Middle frontal gyrus (tissue), 1 donor: ENCODE results near the gene PVRIG.
"Not testable (repeated sequence)": the region's sequence is repeated elsewhere in the genome, so short reads cannot be mapped to it uniquely, and the experiment has no call there.

ENCODE experiments used
- DNase-seq: peaks from one replicate; pipeline ENCODE4 v3.0.0-alpha.2; 2015; ENCODE audit warnings: low spot score; ENCODE audit errors: extremely low spot score

PVRIG gene

DNA sequence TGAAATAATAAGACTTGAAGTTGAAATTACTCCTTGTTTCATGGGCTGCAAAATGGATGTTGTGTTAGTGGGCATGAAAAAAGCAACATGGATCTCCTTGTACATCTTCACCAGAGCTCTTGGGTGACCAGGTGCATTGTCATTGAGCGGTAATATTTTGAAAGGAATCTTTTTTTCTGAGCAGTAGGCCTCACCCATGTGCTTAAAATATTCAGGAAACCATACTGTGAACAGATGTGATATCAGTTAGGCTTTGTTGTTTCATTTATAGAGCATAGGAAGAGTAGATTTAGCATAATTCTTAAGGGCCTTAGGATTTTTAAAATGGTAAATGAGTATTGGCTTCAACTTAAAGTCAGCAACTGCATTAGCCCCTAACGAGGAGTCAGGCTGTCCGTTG is 26.8 kb upstream of the PVRIG start:
- no peak for DNase-seq

DNA sequence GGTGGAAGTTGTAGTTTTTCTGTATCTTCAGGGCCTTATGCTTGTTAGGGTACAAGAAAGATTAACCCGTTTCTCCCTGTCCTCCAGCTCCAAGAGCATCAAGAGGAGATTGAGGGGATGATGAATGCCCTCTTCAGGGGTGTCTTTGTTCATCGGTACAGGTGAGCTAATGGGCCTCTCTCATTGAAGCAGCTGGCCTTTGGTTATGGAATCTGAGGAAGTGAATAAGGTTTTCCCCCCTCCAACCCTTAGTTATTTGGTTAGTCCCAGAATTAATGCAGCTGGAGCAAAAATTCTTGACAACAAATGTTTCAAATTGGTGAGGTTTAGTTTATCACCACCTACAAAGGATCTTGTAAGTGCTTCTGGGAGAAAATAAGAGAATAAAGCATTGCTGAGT is 24.5 kb upstream of the PVRIG start:
- DNase-seq, result no peak

DNA sequence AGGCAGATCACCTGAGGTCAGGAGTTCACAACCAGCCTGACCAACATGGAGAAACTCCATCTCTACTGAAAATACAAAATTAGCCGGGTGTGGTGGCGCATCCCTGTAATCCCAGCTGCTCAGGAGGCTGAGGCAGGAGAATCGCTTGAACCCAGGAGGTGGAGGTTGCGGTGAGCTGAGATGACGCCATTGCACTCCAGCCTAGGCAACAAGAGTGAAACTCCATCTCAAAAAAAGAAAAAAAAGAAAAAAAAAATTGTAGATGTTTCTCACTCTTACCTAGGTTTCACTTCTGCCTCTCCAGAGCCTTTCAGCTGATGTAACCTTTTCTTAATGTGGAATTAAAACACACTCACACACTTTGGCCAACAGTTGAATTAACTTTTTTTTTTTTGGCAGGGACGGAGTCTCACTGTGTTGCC is 23.8 kb upstream of the PVRIG start:
- not testable (repeated sequence) for DNase-seq

DNA sequence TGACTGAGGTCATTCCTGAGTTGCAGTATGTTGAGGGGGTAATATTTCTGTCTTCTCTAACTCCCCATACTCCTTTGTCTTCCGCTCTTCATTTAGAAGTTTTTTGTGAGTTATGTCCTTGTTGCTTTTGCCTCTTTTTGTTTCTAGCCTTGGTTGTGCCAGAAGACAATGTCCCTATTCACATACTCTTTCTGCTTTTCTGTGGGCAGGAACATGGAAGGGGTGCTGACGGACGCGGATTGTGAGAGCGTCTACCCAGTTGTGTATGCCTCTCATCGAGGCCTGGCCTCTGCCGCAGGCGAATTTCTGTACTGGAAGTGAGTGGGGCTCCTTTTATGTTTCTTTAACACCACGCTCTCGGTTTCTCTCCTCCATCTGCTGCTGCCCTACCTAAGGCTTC is 21.5 kb upstream of the PVRIG start:
- no peak for DNase-seq

DNA sequence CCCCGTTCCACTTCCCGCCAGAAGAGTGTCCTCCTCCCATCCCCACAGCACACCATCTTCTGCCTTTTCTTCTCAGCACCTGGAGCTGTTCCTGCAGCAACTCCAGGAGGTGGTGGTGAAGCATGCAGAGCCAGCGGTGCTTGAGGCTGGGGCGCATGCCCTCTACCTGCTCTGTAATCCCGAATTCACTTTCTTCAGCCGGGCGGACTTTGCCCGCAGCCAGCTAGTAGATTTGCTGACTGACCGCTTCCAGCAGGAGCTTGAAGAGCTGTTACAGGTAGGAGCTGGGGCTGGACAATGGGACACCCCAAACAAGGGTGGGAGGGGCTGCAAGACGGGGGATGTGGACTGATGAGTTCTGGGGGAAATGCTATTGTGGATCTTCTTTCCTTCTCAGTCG is 19.1 kb upstream of the PVRIG start:
- DNase-seq, result no peak

DNA sequence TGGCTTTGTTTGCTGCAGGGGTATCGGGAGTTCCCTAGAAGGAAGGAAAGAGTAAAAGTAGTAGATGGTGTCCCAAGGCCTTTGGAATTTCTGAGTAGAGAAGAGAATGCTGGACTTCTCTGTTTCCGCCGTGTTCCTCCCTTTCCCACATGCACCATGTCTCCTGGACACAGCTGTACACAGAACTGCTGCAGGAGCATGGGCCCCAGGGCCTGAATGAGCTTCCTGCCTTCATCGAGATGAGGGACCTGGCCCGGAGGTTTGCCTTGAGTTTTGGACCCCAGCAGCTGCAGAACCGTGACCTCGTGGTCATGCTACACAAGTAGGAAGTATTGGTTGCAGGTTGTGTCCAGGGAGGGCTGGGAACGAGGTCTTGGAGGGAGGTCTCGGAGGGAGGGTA is 15.3 kb upstream of the PVRIG start:
- DNase-seq, result no peak

DNA sequence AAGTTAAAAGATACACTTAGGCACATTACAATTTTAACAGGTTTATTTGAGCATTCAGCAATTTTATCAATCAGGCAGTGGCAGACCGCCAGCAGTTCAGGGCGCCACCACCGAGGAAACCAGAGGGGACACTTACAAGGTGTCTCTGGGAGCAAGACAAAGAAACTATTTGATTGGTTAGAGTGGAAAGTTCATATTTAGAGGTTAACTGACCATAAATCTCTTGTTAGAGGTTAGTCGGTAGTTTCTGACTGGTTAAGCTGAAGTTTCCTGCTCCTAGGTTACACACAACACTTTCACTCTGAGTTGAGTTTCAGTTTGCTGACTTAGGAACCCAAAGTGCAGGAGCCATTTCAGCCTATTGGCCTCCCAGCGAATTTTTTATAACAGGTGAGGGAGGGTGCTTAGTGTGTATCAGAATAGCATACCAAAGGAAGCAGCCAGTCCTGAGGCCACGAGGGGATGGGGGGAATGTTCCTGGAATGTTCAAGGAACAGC is 10.8 kb upstream of the PVRIG start:
- no peak for DNase-seq

DNA sequence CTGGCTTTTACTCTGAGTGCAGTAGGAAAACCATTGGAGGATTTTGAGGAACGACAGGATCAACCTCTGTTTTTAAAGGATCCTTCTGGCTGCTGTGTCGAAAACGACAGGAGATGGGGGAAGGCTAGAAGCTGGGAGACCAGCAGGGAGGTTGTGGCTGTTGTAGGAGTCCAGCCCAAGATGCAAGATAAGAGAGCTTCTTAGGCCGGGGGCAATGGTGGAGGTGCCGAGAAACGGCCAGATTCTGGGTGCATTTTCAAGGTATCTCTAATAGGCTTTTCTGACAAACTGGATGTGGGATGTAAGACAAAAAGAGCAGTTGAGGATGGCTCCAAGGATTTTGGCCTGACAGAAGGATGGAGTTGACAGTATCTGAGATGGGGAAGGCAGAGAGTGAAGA is 10.3 kb upstream of the PVRIG start:
- DNase-seq, result no peak

DNA sequence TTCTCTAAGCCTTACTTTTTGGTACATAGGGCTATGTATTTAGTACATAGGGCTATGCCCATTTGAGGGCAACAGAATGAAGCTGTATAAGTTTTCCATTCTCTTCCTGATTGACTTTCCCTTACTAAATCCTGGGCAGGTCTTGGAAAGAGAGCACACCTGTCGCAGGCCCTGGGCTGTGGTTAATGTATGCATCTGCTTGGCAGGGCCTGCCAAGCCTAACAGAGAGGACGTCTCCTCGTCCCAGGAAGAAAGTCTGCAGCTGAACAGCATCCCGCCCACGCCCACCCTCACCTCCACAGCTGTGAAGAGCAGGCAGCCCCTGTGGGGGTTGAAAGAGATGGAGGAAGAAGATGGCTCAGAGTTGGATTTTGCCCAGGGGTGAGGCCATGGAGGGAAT is 8.9 kb upstream of the PVRIG start:
- DNase-seq, result no peak

DNA sequence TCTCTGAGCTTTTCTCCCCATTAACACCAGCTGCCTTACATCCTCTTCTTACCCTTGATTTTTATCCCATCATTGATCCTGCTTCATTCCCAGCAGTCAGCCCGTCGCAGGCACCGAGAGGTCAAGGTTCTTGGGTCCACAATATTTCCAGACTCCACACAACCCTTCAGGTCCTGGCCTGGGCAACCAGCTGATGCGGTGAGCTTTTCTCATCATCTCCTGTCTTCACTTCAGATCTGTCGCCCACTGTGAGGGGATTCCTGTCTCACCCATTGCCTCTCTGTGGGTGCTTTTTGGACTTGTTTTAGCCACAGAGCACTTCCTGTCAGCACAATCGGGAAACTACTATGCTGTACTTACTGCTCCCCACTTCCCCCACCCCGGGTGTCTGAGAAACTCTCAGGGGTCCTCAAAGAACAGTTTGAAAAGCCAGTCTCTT is 8.4 kb upstream of the PVRIG start:
- DNase-seq, result no peak

DNA sequence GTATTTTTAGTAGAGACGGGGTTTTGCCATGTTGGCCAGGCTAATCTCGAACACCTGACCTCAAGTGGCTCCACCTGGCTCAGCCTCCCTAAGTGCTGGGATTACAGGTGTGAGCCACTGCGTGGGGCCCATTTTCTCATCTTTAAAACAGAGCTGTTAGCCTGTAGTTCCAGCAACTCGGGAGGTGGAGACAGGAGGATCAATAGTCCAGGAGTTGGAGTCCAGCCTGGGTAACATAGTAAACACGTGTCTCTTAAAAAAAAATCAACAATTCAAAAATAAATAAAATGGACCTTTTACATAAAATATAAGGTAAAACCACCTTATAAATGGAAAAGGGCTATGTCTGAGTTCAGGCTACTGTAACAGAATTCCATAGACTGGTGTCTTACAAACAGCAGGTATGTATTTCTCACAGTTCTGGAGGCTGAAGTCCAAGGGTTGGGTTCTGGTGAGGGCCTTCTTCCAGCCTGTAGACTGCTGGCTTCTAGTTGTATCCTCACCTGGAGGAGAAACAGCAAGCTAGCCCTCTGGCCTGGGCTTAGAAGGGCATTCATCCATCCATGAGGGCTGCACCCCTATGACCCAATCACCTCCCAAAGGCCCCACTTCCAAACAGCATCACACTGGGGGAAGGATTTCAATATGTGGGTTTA is 7.0 kb upstream of the PVRIG start:
- no peak for DNase-seq

DNA sequence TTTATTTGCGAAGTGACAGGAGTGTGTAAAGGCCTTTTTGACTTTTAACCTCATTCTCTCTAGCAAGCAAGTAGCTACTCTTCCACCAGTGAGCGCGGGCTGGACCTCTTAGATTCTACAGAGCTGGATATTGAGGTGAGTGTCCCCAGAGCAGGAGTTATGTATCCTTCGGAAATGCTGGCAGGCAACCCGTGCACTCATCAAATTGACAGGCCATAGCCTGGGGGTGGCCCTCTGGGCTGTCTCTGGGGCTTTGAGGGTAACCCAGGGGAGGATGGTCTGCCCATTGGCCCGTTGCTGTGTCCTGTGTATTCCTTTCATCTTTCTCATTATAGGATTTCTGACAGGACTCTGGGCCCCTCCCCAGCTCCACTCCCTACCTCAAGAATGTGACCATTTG is 6.1 kb upstream of the PVRIG start:
- no peak for DNase-seq

DNA sequence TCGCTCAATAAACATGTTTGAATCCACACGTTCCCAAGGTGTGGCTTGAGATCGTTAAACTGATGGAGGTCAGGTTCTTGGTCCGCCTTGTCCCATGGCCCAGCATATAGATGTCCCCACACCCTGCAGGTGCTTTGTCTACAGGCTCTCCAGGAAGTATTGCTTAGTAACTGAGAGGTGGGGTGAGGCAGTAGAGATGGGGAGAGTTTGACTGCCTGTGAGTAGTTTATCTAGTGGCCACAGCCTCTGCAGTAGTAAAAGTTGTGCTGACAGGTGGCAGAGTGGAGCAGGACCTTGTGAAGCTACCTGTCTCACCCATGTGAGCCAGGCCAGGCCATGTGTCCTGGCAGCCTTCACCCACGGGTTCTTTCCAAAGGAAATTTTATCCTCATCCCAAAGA is 5.4 kb upstream of the PVRIG start:
- not testable (repeated sequence) for DNase-seq

DNA sequence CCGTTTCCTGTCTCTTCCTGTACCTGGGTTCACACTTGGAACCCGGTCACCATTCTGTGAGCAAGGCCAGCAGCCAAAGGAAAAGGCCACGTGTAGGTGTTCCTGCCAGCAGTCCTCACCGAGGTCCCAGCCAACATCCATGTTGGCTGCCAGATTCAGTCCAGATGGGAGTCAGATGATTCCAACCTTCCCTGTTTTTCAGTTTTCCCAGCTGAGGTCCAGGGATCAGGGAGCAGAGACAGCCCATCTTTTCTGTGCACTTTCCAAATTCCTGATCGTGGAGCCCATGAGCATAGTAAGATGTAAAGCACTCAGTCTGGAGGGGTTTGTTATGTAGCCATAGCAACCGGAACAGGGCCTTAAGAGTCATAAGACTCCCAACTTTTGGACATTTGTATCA is 3.9 kb upstream of the PVRIG start:
- no peak for DNase-seq

DNA sequence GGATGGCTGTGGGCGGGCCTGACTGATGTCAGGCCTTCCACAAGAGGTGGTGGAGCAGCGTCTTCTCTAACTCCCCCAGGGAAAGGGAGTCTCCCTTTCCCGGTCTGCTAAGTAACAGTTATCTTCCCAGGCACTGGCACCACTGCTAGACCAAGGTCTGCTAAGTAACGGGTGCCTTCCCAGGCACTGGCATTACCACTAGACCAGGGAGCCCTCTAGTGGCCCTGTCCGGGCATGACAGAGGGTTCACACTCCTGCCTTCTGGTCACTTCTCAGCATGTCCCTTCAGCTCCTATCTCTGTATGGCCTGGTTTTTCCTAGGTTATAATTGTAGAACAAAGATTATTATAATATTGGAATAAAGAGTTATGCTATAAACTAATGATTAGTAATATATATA is 1.8 kb upstream of the PVRIG start:
- not testable (repeated sequence) for DNase-seq

DNA sequence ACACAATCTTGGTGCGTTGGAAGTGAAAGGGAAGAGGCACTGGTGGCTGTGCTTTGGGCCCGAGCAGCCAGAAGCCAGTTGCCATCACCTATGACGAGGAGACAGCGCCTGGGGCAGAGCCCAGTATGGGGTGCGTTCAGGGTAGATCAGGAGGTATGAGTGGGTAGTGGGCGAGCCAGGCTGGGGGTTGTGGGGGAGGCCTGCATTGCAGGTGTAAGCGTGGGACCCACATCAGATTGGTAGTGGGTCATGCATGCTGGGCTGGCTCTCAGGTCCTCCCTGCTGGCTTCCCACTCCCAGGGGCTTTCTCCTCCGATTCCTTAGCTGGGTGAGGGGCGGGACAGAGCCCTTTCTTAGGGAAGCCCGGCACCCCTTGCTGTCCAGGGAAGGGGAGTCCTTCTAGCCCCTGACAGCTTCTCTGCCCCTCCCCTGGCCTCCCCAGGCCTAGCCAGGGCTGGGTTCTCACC is 445 bp upstream of the PVRIG start:
- no peak for DNase-seq

DNA sequence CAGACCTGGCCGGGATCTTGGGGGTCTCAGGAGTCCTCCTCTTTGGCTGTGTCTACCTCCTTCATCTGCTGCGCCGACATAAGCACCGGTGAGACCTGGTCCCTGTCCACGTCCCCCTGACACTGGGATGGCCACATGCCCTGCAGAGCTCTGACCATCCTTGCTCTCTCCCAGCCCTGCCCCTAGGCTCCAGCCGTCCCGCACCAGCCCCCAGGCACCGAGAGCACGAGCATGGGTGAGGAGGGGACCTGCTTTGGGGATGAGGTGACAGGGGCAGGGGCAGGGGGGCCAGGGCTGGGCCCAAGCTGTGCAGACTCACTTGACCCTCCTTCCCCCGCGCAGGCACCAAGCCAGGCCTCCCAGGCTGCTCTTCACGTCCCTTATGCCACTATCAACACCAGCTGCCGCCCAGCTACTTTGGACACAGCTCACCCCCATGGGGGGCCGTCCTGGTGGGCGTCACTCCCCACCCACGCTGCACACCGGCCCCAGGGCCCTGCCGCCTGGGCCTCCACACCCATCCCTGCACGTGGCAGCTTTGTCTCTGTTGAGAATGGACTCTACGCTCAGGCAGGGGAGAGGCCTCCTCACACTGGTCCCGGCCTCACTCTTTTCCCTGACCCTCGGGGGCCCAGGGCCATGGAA is 959 bp downstream of the PVRIG start:
- no peak for DNase-seq

DNA sequence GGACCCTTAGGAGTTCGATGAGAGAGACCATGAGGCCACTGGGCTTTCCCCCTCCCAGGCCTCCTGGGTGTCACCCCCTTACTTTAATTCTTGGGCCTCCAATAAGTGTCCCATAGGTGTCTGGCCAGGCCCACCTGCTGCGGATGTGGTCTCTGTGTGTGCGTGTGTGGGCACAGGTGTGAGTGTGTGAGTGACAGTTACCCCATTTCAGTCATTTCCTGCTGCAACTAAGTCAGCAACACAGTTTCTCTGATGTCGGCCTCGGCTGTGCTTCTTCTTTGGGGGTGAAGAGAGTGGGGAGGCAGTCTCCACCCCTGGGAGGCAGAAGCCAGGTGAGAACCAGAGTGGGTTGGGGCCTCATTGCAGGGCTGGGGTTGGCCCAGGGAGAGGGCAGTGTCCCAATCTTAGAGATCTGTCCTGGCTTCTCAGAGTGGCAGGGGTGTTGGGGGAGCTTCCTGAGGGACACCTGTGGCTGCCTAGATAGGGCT is 1.5 kb downstream of the PVRIG start:
- DNase-seq, result no peak

DNA sequence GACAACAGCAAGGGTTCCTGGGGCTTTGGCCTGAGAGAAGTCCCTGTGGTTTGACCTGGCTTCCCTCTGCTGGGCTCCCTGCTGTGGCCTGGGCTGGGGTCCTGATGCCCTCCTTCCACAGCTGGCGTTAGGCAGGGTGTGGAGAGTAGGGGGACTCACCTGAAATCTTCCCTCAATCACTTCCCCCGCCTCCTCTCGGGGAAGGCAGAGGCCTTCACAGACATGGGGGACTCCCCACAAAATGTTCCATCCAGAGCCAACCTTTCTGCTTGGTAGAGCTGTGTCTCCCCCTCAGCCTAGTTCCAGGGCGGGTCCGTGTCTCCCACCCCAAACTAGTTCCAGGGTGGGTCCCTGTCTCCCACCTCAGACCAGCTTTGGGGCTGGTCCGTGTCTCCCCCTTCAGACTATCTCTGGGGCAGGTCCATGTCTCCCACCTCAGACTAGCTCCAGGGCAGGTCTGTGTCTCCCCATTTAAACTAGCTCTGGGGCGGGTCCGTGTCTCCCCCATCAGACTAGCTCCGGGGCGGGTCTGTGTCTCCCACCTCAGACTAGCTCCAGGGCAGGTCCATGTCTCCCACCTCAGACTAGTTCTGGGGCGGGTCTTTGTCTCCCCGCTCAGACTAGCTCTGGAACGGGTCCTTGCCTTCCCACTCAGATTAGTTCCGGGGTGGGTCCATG is 2.2 kb downstream of the PVRIG start:
- no peak for DNase-seq

DNA sequence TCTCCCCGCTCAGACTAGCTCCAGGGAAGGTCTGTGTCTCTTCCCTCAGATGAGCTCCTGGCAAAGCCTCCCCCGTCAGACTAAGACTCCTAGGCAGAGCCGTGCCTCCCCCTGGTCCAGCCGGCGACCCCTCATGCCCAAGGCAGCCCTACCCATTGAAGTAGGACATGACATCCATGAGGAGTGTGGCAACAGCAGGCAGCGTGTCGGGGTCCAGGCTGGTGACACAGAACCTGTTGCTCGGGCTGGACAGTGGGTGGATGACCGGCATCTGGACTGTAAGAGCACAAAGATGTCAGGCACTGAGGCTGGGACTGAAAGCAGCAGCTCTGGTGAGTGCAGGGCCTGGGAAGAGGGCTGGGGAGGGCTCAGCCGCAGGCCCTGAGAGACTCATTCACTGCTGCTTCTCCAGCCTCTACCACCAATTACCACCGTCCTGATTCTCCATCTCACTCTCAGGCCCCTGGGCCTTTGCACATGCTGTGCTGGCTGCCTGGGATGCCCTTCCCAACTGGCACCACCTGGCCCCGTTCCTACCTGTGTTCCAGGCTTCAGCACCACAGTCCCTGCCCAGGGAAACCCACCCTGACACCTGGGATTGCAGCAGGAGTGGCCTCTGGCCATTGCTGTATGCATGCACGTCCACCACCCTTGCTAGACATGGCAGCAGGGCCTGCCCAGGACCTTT is 2.8 kb downstream of the PVRIG start:
- no peak for DNase-seq

DNA sequence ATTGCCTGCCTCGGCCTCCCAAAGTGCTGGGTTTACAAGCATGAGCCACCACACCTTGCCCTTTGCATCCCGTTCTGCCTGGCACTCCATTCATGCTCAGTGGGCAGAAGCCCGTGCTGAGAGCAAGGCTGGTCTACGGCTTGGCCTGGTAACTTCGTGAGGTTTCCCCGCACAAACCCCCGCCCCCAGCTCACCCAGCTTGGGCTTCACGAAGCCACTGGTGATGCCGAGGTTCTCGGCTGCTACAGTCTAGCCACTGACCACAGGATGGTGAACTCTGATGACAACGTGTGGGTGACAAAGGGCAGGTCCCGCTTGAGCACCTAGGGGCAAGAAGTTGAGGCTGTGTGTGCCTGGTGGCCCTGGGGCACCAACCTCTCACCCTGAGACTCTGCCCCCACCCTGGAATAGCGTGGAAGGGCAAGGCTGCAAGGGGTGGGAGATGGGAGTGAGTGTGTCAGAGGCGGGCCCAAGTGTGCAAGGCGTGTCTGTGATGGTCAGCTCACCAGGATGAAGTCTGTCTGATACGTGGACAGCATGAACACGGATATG is 3.7 kb downstream of the PVRIG start:
- DNase-seq, result not testable (repeated sequence)
